Stomach smooth muscle (tissue), 2 donors: ENCODE results near the gene BBOX1.
"Not testable (repeated sequence)": the region's sequence is repeated elsewhere in the genome, so short reads cannot be mapped to it uniquely, and the experiment has no call there.

Experiments
- H3K27ac ChIP-seq: one replicate; pipeline ENCODE4 v1.7.0; 2013; ENCODE audit warnings: mild to moderate bottlenecking, low read length, inconsistent platforms
- H3K27me3 ChIP-seq, 2 donors: one replicate each; pipeline ENCODE4 v1.7.0; 2013; ENCODE audit warnings: low read length in 2 of 2; ENCODE audit not compliant: insufficient read depth in 2 of 2, control insufficient read depth in 1 of 2
- H3K36me3 ChIP-seq, 2 donors: one replicate each; pipeline ENCODE4 v1.7.0; 2013; ENCODE audit warnings: low read length in 2 of 2; ENCODE audit not compliant: control insufficient read depth in 2 of 2, insufficient read depth in 2 of 2
- H3K4me1 ChIP-seq: one replicate; pipeline ENCODE4 v1.7.0; 2013; ENCODE audit warnings: low read length; ENCODE audit not compliant: control insufficient read depth, insufficient read depth
- H3K4me3 ChIP-seq, 2 donors: one replicate each; pipeline ENCODE4 v1.7.0; 2013; ENCODE audit warnings: low read length in 2 of 2
- H3K9ac ChIP-seq, 2 donors: one replicate each; pipeline ENCODE4 v1.7.0; 2013; ENCODE audit warnings: low read length in 2 of 2, mild to moderate bottlenecking in 1 of 2
- H3K9me3 ChIP-seq, 2 donors: one replicate each; pipeline ENCODE4 v1.7.0; 2013; ENCODE audit warnings: low read length in 2 of 2; ENCODE audit not compliant: control insufficient read depth in 2 of 2
- donor health status: healthy.
- donor health status: Pancreatic carcinoma.

BBOX1 gene

DNA sequence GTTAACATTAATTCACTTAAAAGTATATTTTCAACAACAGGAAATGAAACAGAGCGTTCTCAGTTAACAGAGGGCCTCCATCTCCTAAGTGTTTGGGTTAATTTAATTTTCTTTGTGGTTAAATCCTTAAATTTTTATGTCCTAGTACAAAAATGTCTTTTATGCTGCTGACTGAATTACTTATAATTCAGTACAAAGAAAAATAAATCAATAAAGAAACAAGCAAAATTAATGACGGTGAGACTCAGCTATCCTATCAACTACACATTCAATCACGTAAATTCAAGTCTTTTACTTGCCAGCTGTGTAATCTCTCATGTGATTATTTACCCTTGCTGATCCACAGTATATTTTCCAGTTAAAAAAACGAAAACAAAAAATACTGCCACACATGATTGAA lies 81.4 kb downstream of the BBOX1 start:
- Histone ChIP-seq H3K27ac (no peak overlapping the region), H3K4me1 (no peaks in the 10 kb centered on the region), H3K4me3 (no peak overlapping the region), H3K27me3 (no peaks in the 10 kb centered on the region), H3K9ac (no peak overlapping the region), H3K9me3 (no peaks in the 10 kb centered on the region), H3K36me3 (no peaks in the 10 kb centered on the region)

GRCh38 chr11:27124514-27125264 lies 84.1 kb downstream of the BBOX1 start:
- Histone ChIP-seq H3K36me3 (no peaks in the 10 kb centered on the region), H3K4me1 (no peaks in the 10 kb centered on the region), H3K27me3 (no peaks in the 10 kb centered on the region), H3K9me3 (no peaks in the 10 kb centered on the region), H3K27ac (no peak overlapping the region), H3K9ac (no peak overlapping the region), H3K4me3 (no peak overlapping the region)

DNA sequence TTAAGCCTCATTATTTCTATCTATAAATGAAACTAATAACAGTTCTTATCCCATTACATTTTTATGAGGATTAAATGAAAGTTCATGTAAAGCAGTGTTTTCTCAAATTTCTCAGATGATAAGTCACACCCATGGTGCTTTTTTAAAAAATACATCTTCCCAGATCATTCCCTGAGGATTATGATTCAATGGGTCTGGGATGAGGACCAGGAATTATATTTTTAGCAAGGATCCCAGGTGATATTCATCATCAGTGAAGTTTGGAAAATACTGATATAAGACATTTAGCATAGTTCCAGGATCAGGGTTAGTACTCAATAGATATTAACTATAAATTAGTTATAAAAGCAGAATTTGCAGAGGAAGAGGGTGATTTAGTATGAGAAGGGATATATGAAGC lies 89.1 kb downstream of the BBOX1 start:
- Histone ChIP-seq H3K27ac (no peak overlapping the region), H3K27me3 (no peaks in the 10 kb centered on the region), H3K9me3 (no peaks in the 10 kb centered on the region), H3K36me3 (no peaks in the 10 kb centered on the region), H3K9ac (no peak overlapping the region), H3K4me3 (no peak overlapping the region), H3K4me1 (no peaks in the 10 kb centered on the region)

GRCh38 chr11:27130806-27131205 lies 90.2 kb downstream of the BBOX1 start:
- no peaks in the 10 kb centered on the region for H3K27me3 ChIP-seq
- H3K27ac ChIP-seq = no peak overlapping the region
- no peak overlapping the region for H3K4me3 ChIP-seq
- H3K36me3 ChIP-seq = no peaks in the 10 kb centered on the region
- H3K4me1 ChIP-seq = no peaks in the 10 kb centered on the region
- no peaks in the 10 kb centered on the region for H3K9me3 ChIP-seq
- no peak overlapping the region for H3K9ac ChIP-seq

GRCh38 chr11:27135924-27136329 lies 95.3 kb downstream of the BBOX1 start:
- not testable (repeated sequence) for H3K4me1 ChIP-seq, H3K9ac ChIP-seq, H3K27me3 ChIP-seq, H3K36me3 ChIP-seq, H3K4me3 ChIP-seq, H3K9me3 ChIP-seq, H3K27ac ChIP-seq

GRCh38 chr11:27138716-27139115 lies 98.1 kb downstream of the BBOX1 start:
- no peaks in the 10 kb centered on the region for H3K4me1 ChIP-seq
- H3K27ac ChIP-seq = no peak overlapping the region
- H3K9ac ChIP-seq = no peak overlapping the region
- peaks cover 0 to 8% of the 10 kb centered on the region in 2 donors for H3K9me3 ChIP-seq
- no peaks in the 10 kb centered on the region for H3K36me3 ChIP-seq
- no peak overlapping the region for H3K4me3 ChIP-seq
- no peaks in the 10 kb centered on the region for H3K27me3 ChIP-seq

- H3K9me3 ChIP-seq = peaks cover 0 to 8% of the 10 kb centered on the region in 2 donors
- H3K36me3 ChIP-seq = no peaks in the 10 kb centered on the region
- H3K4me1 ChIP-seq = no peaks in the 10 kb centered on the region
- H3K27me3 ChIP-seq = no peaks in the 10 kb centered on the region
- H3K27ac ChIP-seq = no peak overlapping the region
- H3K4me3 ChIP-seq = no peak overlapping the region
- H3K9ac ChIP-seq = no peak overlapping the region
Observed at GRCh38 chr11:27139742-27140367, 99.2 kb downstream of the BBOX1 start.

GRCh38 chr11:27141576-27141975 lies 101.0 kb downstream of the BBOX1 start:
- peaks cover 0 to 8% of the 10 kb centered on the region in 2 donors for H3K9me3 ChIP-seq
- H3K4me3 ChIP-seq = no peak overlapping the region
- H3K27me3 ChIP-seq = no peaks in the 10 kb centered on the region
- no peak overlapping the region for H3K9ac ChIP-seq
- H3K4me1 ChIP-seq = no peaks in the 10 kb centered on the region
- no peaks in the 10 kb centered on the region for H3K36me3 ChIP-seq
- no peak overlapping the region for H3K27ac ChIP-seq

DNA sequence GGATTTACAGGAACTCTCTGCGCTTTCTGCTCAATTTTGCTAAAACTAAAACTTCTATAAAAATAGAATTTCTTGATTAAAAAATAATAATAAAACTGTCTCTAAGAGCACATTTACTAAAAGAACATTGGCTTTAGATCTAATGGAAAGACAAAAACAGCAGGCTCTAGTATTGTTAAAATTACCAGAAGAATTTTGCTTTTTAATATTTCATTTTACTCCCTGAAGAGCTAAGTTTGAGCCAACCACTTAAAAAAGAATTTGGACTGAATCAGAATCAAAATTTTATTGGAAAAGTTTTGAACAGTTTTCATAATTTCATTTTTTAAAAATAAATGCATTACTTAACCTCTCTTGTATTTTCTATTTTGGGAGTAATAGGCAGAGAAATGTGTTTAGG lies 107.3 kb downstream of the BBOX1 start:
- H3K36me3 ChIP-seq = no peaks in the 10 kb centered on the region
- no peaks in the 10 kb centered on the region for H3K4me1 ChIP-seq
- no peak overlapping the region for H3K9ac ChIP-seq
- no peak overlapping the region for H3K4me3 ChIP-seq
- no peak overlapping the region for H3K27ac ChIP-seq
- no peaks in the 10 kb centered on the region for H3K27me3 ChIP-seq
- H3K9me3 ChIP-seq = no peaks in the 10 kb centered on the region

- H3K4me3 ChIP-seq = no peak overlapping the region
- H3K9ac ChIP-seq = no peak overlapping the region
- H3K27me3 ChIP-seq = no peaks in the 10 kb centered on the region
- H3K27ac ChIP-seq = no peak overlapping the region
- no peaks in the 10 kb centered on the region for H3K4me1 ChIP-seq
- no peaks in the 10 kb centered on the region for H3K9me3 ChIP-seq
- H3K36me3 ChIP-seq = no peaks in the 10 kb centered on the region
Observed at GRCh38 chr11:27148506-27148905, 107.9 kb downstream of the BBOX1 start.

GRCh38 chr11:27150098-27150497 lies 109.5 kb downstream of the BBOX1 start:
- no peaks in the 10 kb centered on the region for H3K36me3 ChIP-seq
- H3K27ac ChIP-seq = no peak overlapping the region
- H3K4me3 ChIP-seq = no peak overlapping the region
- H3K9me3 ChIP-seq = no peaks in the 10 kb centered on the region
- H3K9ac ChIP-seq = no peak overlapping the region
- H3K4me1 ChIP-seq = no peaks in the 10 kb centered on the region
- no peaks in the 10 kb centered on the region for H3K27me3 ChIP-seq
